GM18526 (cell line): ENCODE results near the gene ANKRD44.

ENCODE experiments used
- POLR2A ChIP-seq: IDR thresholded peaks from 3 replicates; pipeline ENCODE4 v1.6.1; 2011; ENCODE audit not compliant: insufficient read length; ENCODE audit errors: extremely low read depth

The ANKRD44 gene

GRCh38 chr2:197304556-197305011 lies 6.0 kb downstream of the ANKRD44 start:
- TF ChIP-seq POLR2A: no peak

DNA sequence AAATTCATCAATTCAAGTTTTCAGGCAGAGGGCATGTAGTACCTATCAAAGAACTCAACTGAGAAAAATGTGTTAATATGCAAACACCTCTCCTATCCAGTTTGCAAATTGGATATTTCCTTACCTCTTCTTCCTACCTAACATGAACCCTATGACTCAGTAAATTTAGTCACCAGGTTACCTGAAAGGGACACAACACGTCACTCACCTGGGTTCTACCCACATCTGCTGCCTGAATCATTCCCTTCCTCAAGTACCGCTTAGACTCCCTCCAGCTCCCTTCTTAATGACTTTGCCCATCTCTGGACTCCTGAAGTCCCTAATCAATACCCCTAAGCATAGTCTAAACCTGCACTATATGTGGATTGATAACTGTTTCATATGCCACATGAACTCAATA lies 10.4 kb downstream of the ANKRD44 start:
- no peak for TF ChIP-seq POLR2A

GRCh38 chr2:197298609-197299008 lies 12.0 kb downstream of the ANKRD44 start:
- TF ChIP-seq POLR2A: no peak

DNA sequence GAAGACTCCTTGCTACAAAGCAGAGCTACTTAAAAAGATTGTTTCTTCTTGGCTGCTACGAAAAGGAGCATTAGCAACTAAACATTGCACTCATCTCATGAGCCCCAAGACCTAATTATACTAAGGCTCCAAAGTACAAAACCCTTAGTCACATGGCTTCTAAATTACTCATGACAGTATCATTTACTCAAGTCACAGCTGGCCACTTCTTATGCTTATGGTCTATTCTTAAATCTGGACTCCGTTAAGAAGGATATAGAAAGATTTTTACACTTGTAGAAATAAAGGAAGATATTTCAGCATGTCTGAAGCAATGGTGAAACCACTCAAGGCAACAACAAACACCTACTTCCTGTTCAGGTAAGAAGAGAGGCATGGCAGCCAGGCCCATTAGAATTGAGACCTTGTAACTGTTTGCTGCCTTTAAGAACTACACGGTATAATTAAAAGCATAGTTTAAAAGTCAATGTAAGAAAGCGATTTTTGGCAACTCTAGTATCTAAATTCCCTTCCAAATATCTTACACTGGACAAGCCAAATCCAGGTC lies 12.7 kb downstream of the ANKRD44 start:
- no peak for TF ChIP-seq POLR2A

GRCh38 chr2:197297266-197297665 lies 13.3 kb downstream of the ANKRD44 start:
- no peak for TF ChIP-seq POLR2A

GRCh38 chr2:197296835-197297234 lies 13.7 kb downstream of the ANKRD44 start:
- TF ChIP-seq POLR2A: no peak

GRCh38 chr2:197294260-197294659 lies 16.3 kb downstream of the ANKRD44 start:
- TF ChIP-seq POLR2A: no peak

GRCh38 chr2:197293252-197294007 lies 17.1 kb downstream of the ANKRD44 start:
- TF ChIP-seq POLR2A: no peak

GRCh38 chr2:197292619-197293018 lies 18.0 kb downstream of the ANKRD44 start:
- no peak for TF ChIP-seq POLR2A

DNA sequence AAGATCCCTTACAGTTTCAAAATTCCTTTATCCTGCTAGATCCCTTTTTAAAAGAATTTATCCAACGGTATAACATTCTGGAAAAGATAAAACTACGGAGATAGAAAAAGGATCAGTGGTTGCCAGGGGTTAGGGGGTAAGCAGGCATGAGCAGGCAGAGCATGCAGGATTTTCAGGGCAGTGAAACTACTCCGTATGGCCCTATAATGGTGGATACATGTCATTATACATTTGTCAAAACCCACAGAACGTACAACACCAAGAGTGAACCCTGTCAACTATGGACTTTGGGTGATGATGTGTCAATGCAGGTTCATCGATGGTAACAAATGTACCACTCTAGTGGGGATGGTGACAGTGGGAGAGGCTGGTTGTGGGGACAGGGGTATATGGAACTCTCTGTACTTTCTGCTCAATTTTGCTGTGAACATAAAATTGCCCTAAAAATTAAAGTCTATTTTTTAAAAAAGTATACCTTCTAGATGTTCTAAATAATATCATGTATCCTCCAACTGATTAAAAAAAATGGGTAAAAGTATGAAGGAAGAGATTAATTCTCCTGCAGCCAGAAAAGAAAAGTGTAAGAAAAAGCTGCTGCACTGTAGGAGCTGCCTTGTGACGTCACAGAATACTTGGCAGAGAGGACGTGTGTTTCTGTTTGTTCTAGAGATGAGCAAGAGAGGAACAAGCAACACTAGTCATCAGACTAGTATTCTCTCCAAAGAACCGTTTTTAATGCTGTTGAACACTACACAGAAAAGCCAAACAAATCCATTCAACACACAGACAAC lies 23.6 kb downstream of the ANKRD44 start:
- no peak for TF ChIP-seq POLR2A

- TF ChIP-seq POLR2A: no peak
Measured at GRCh38 chr2:197285361-197285760, 25.2 kb downstream of the ANKRD44 start.

- TF ChIP-seq POLR2A: no peak
Measured at GRCh38 chr2:197284956-197285355, 25.6 kb downstream of the ANKRD44 start.

DNA sequence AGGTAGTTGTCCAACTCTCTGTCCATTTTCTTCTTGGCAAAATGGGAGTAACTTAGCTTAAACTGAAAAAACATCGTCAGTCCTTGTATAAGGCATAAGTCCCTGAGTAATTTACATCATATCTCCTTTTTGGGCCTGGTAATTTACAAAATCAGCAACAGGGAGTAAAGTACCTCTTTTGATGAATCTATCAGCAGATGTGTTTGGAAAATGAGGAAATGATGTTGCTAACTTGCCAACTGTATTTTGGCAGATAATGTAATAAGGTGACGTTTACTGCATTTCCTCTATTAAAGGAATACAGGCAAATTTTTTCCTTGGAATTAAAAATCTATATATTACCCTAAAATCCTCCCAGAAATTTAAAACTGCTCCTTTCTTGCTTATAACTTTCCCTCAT lies 29.2 kb downstream of the ANKRD44 start:
- TF ChIP-seq POLR2A: no peak

DNA sequence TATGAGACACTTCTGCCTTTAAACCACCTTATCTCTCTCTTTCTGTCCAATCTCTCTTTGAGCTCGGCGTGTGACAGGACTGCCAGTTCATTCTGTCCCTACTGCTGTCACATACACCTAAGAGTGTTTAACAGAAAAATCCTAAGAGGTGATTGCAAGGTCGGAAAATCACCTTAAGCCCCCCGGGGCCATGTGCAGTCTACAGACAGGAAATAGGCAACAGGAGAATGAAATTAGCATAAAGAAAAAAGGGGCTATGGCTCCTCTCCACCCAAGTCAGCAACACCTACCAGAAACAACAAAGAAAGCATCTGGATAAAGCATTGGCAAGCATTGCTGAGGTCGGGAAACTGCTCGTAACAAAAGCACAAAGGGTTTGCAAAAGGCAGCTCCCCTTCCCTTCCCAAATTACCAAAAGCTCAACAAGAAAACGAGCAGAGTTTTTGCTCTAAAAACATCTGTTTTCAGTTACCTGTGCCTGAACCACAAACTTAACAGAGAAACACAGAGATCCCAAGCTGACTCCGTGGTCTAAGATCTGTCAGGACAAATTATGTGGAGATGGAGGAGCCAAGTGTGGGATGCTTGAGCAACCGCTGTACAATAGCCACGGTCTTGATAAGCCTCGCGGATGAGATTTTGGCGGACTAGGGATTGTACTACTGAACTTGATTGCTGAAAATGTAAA lies 30.4 kb downstream of the ANKRD44 start:
- no peak for TF ChIP-seq POLR2A
